Uterus (tissue), 4 donors: ENCODE measurements around the gene USP32. TPM values are rescaled to one million over a fixed set of nuclear protein-coding genes. Genes with fewer than 3 reads are reported as not detected.

Source experiments
- DNase-seq, 2 donors: peaks; one replicate each; pipeline ENCODE4 v3.0.0-alpha.2; 2019 to 2020
- H3K27ac ChIP-seq, 2 donors: fragments of 200-600 bp; sonication (generic); 1 replicate in 1 of 2; 2 replicates in 1 of 2; pipeline ENCODE4 v1.5.1; 2016 to 2018
- H3K27me3 ChIP-seq, 2 donors: fragments of 200-600 bp; sonication (generic); one replicate each; pipeline ENCODE4 v1.5.1; 2018 to 2019; ENCODE audit warnings: control low read depth in 1 of 2
- H3K36me3 ChIP-seq, 2 donors: fragments of 200-600 bp; sonication (generic); one replicate each; pipeline ENCODE4 v1.5.1; 2019; ENCODE audit warnings: control low read depth in 1 of 2
- H3K4me1 ChIP-seq, 2 donors: fragments of 200-600 bp; sonication (generic); one replicate each; pipeline ENCODE4 v1.5.1; 2018 to 2019; ENCODE audit warnings: control low read depth in 1 of 2
- H3K4me3 ChIP-seq, 2 donors: fragments of 200-600 bp; sonication (generic); 1 replicate in 1 of 2; 2 replicates in 1 of 2; pipeline ENCODE4 v1.5.1; 2018 to 2019; ENCODE audit warnings: mild to moderate bottlenecking in 1 of 2
- H3K9me3 ChIP-seq, 2 donors: fragments of 200-600 bp; sonication (generic); one replicate each; pipeline ENCODE4 v1.5.1; 2019; ENCODE audit warnings: control low read depth in 1 of 2
- POLR2A ChIP-seq, 2 donors: fragments of 450-650 bp; IDR thresholded peaks; one replicate each; pipeline ENCODE4 v1.6.1; 2016; ENCODE audit warnings: antibody characterized with exemption in 2 of 2, mild to moderate bottlenecking in 1 of 2, moderate library complexity in 1 of 2
- intact Hi-C: fragments of 100-400 bp; cut with DNase I; formaldehyde crosslinking; loops from one replicate; pipeline ENCODE4 v1.15.1; 2023; ENCODE audit warnings: low total_unique reads
- total RNA-seq, 4 donors: library from RNA; depleted of rRNA in 3 of 4; stranded (reverse); fragments of >200 nt in 3 of 4; gene quantifications; one replicate each; pipeline versions ENCODE4 v1.1.0 to v1.2.4, GENCODE V29; 2014 to 2023
- TF ChIP-seq, protein P1 (sequence below), 4 experiments: fragments of 200-600 bp in 2 of 4; fragments of 450-650 bp in 2 of 4; sonication (generic) in 2 of 4; IDR thresholded peaks; one replicate each; pipeline ENCODE4 v1.5.1; 2016 to 2019; ENCODE audit warnings: antibody characterized with exemption in 4 of 4, mild to moderate bottlenecking in 2 of 4, moderate library complexity in 1 of 4
- donor health status: DM: yes; HTN: yes; CAD: no.

The USP32 gene
- total RNA-seq, 4 donors from 2014 or later = 28.4 to 54.1 (median 43.1) TPM

DNA sequence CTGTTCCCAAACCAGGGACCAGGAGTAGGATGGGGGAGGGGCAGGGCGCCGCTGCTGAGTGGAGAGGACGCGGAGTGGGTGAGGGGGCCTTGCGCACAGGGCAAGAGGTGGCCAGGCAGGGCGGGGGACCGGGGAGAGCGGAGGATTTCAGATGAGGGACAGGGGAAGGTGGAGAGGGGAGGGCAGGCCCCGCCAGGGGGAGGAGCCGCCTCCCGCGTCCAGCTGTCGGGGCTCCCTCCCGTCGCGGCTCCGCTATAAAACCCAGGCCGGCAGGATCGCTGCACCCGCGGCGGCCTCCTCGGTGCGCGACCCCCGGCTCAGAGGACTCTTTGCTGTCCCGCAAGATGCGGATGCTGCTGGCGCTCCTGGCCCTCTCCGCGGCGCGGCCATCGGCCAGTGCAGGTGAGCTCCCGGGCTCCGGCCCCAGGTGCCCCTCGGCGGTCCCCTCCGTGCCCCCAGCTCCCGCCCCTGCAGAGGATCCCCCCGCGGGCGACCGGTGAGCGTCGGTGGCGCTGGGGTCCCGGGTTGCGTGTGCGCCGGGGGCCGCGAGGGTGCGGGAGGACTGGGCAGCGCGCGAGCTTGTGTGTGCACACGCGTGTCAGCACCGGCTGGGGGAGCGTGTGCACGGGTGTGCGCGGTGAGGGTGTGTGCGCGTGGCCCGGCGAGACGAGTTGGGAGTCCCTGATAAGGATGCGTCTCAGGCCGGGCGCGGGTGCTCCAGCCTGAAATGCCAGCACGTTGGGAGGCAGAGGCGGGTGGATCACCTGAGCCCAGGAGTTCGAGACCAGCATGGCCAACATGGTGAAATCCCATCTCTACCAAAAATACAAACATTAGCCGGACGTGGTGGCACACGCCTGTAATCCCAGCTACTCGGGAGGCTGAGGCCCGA lies 242.0 kb downstream of the USP32 start, which contains the start of gene CA4:
CA4 (plus strand) TSS at position 283 of the 892 bp plus-strand sequence; CDS start at position 345, 62 bp downstream.
- no peak for DNase-seq
- no peak within 1 kb of the TSS for H3K27ac ChIP-seq
- H3K27me3 ChIP-seq = peaks cover 5 to 35% of the 10 kb centered on the region in 2 donors
- no peaks in the 10 kb centered on the region for H3K9me3 ChIP-seq
- TF ChIP-seq POLR2A (IDR thresholded peaks at IDR 0.05) = no peak
- TF ChIP-seq, protein P1, sequence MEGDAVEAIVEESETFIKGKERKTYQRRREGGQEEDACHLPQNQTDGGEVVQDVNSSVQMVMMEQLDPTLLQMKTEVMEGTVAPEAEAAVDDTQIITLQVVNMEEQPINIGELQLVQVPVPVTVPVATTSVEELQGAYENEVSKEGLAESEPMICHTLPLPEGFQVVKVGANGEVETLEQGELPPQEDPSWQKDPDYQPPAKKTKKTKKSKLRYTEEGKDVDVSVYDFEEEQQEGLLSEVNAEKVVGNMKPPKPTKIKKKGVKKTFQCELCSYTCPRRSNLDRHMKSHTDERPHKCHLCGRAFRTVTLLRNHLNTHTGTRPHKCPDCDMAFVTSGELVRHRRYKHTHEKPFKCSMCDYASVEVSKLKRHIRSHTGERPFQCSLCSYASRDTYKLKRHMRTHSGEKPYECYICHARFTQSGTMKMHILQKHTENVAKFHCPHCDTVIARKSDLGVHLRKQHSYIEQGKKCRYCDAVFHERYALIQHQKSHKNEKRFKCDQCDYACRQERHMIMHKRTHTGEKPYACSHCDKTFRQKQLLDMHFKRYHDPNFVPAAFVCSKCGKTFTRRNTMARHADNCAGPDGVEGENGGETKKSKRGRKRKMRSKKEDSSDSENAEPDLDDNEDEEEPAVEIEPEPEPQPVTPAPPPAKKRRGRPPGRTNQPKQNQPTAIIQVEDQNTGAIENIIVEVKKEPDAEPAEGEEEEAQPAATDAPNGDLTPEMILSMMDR (IDR thresholded peaks at IDR 0.05) = no peak
- intact Hi-C loops = no loop called here
- no peaks in the 10 kb centered on the region for H3K36me3 ChIP-seq
- H3K4me1 ChIP-seq = peaks cover 0 to 7% of the 10 kb centered on the region in 2 donors
- H3K4me3 ChIP-seq = no peak within 1 kb of the TSS

DNA sequence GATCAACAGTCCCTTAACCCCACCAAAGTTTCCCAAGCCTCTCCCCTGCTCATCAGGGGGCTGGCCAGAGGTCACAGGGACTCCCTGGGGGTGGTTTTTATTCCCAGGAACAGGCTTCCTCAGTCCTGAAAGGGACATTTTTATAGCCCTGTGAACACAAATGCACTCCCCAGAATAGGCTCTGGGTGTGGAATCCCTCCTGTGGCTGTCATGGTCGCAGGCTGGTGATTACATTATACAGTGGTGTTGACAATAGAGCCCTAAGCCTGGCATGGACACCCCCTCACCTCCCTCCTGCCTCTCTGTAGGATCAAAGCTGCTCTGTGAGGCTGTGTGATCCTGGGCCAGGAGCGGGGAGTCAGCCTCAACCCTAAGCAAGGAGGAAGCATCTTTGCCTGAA lies 243.6 kb downstream of the USP32 start:
- no peak for TF ChIP-seq POLR2A (IDR thresholded peaks at IDR 0.05)
- TF ChIP-seq, protein P1 (IDR thresholded peaks at IDR 0.05) = no peak
- H3K27me3 ChIP-seq = peaks cover 5 to 35% of the 10 kb centered on the region in 2 donors
- no peak for DNase-seq
- no peak overlapping the region for H3K4me3 ChIP-seq
- no peak overlapping the region for H3K27ac ChIP-seq
- no peaks in the 10 kb centered on the region for H3K9me3 ChIP-seq
- H3K36me3 ChIP-seq = no peaks in the 10 kb centered on the region
- H3K4me1 ChIP-seq = peaks cover 0 to 2% of the 10 kb centered on the region in 2 donors
- intact Hi-C loops = no loop called here

DNA sequence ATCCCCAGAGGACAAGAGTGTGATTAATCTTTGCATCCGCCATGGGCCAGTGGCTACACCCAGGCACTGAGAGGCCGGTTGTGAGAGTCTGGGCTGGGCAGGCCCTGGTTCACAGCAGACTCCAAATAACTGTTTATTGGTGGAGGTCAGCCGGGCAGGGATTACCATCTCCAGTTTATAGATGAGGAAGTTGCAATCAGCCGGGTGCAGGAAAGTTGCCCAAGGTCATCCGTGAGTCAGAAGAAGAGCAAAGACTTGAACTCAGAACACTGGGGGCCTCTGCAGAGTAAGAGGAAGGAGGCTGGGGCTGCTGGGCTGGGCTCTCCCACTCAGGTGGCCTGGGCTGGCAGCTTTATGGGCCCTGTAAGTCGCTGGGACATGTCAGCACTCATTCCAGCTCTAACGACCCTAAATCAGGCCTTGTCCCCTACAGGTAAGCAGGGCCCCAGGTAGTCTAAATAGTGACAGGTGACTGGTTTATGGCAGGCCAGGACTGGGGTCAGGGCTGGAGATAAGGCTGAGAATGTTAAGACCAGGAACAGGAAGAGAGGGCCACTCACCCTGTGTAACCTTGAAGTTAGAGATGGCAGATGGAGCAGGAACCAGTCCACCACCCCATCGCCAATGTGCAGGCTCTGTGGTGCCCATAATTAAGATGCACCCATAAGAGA lies 244.2 kb downstream of the USP32 start:
- intact Hi-C loops = no loop called here
- DNase-seq = no peak
- H3K36me3 ChIP-seq = no peaks in the 10 kb centered on the region
- H3K4me3 ChIP-seq = no peak overlapping the region
- H3K4me1 ChIP-seq = no peaks in the 10 kb centered on the region
- peaks cover 5 to 35% of the 10 kb centered on the region in 2 donors for H3K27me3 ChIP-seq
- no peak overlapping the region for H3K27ac ChIP-seq
- no peak for TF ChIP-seq POLR2A (IDR thresholded peaks at IDR 0.05)
- TF ChIP-seq, protein P1 (IDR thresholded peaks at IDR 0.05) = no peak
- no peaks in the 10 kb centered on the region for H3K9me3 ChIP-seq

DNA sequence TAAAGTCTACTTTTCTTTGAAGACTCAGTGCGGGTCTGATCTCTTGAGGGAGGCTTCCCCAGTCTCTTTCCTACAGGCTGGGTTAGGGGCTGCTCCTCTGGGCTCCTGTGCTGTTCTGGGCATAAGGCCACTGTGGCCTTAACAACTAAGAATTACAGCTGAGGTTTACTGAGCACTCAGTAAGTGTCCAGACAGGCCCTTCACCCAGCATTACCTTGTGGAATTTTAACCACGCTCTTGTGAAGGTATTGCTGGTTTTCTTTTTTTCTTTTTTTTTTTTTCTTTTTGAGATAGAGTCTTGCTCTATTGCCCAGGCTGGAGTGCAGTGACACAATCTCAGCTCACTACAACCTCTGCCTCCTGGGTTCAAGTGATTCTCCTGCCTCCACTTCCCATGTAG lies 245.7 kb downstream of the USP32 start:
- Histone ChIP-seq H3K9me3 (no peaks in the 10 kb centered on the region), H3K4me3 (no peak overlapping the region), H3K27me3 (peaks cover 6 to 40% of the 10 kb centered on the region in 2 donors), H3K36me3 (no peaks in the 10 kb centered on the region), H3K27ac (no peak overlapping the region), H3K4me1 (no peaks in the 10 kb centered on the region)
- no peak for TF ChIP-seq POLR2A (IDR thresholded peaks at IDR 0.05)
- TF ChIP-seq, protein P1 (IDR thresholded peaks at IDR 0.05) = no peak
- DNase-seq = no peak
- intact Hi-C loops = no loop called here
